Left lung (tissue), 10 donors: ENCODE results near the gene MAN1A1. TPM values are rescaled to one million over a fixed set of nuclear protein-coding genes. Genes with fewer than 3 reads are reported as not detected.
A peak's percentile ranks its signal among the peaks of the same experiment; 100 is the strongest.
"Not testable (repeated sequence)": the region's sequence is repeated elsewhere in the genome, so short reads cannot be mapped to it uniquely, and the experiment has no call there.

Experiments used
- ATAC-seq: fragments of 200-7000 bp; cut with Tn5 transposase; one replicate; pipeline ENCODE4 v1.9.1; 2020; ENCODE audit warnings: moderate library complexity
- DNase-seq, 4 donors: peaks; one replicate each; pipeline ENCODE4 v3.0.0-alpha.2; 2013 to 2020
- H3K27ac ChIP-seq, 2 donors: fragments of 200-600 bp; sonication (generic) in 1 of 2; one replicate each; pipeline versions ENCODE4 v1.5.0 to v1.8.0; 2020 to 2021
- H3K27me3 ChIP-seq, 2 donors: fragments of 200-600 bp; sonication (generic) in 1 of 2; one replicate each; pipeline versions ENCODE4 v1.5.0 to v1.8.0; 2020 to 2021
- H3K36me3 ChIP-seq, 2 donors: fragments of 200-600 bp; sonication (generic) in 1 of 2; one replicate each; pipeline versions ENCODE4 v1.5.0 to v1.8.0; 2020 to 2021
- H3K4me1 ChIP-seq, 2 donors: fragments of 200-600 bp; one replicate each; pipeline ENCODE4 v1.8.0; 2021
- H3K4me3 ChIP-seq, 2 donors: fragments of 200-600 bp; sonication (generic) in 1 of 2; one replicate each; pipeline versions ENCODE4 v1.5.0 to v1.8.0; 2020 to 2021; ENCODE audit warnings: mild to moderate bottlenecking in 1 of 2
- H3K9me3 ChIP-seq, 2 donors: fragments of 200-600 bp; sonication (generic) in 1 of 2; one replicate each; pipeline versions ENCODE4 v1.5.0 to v1.8.0; 2020 to 2021
- intact Hi-C, 2 donors: fragments of 100-400 bp; cut with DNase I; formaldehyde crosslinking; loops; one replicate each; pipeline versions ENCODE4 v1.11.2 to v1.14.2; 2022
- polyA plus RNA-seq, 6 donors: library from polyadenylated mRNA; unstranded; fragments of 120-200 nt; gene quantifications; one replicate each; pipeline ENCODE4 v1.2.1, GENCODE V29; 2013; ENCODE audit not compliant: insufficient read length in 6 of 6
- total RNA-seq, 2 donors: library from RNA; stranded (reverse); fragmentation: NEBNext Ultra II Directional; extraction: Animal tissue kit (Norgen Biotek cat#: 25700); gene quantifications; one replicate each; pipeline ENCODE4 v1.2.1, GENCODE V29; 2021
- TF ChIP-seq, protein P1 (sequence below), 2 donors: fragments of 200-600 bp; sonication (generic) in 1 of 2; IDR thresholded peaks; one replicate each; pipeline versions ENCODE4 v1.5.0 to v1.8.0; 2021; ENCODE audit warnings: antibody characterized with exemption in 2 of 2
- donor health status: DM: no; HTN: yes; CAD: no.
- donor health status: DM: no; HTN: no; CAD: no.

MAN1A1 gene
- total and polyA plus RNA-seq, 8 donors: 49.6 to 76.6 (median 58.1) TPM

DNA sequence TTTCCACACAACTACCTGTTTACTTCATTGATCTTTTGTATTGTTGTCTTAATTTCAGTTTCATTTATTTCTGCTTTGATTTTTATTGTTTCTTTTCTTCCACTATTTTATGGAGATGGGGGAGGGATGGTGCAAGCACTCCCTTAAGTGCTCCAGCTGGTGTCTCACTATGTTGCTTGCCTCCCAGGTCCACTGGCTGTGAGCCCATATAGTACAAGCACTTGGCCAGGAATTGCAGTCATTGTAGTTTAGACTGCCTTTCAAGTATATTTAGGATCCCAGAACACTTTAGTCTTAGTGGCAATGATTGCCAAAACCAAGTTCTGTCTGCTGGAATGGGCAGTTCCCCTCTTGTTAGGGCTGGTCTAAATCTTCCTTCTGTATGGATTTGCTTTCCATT lies 34.9 kb upstream of the MAN1A1 start:
- Histone ChIP-seq H3K4me1 (no peaks in the 10 kb centered on the region), H3K36me3 (no peaks in the 10 kb centered on the region), H3K4me3 (no peak overlapping the region), H3K27me3 (no peaks in the 10 kb centered on the region), H3K27ac (no peak overlapping the region), H3K9me3 (peaks cover 0 to 30% of the 10 kb centered on the region in 2 donors)
- TF ChIP-seq, protein P1, sequence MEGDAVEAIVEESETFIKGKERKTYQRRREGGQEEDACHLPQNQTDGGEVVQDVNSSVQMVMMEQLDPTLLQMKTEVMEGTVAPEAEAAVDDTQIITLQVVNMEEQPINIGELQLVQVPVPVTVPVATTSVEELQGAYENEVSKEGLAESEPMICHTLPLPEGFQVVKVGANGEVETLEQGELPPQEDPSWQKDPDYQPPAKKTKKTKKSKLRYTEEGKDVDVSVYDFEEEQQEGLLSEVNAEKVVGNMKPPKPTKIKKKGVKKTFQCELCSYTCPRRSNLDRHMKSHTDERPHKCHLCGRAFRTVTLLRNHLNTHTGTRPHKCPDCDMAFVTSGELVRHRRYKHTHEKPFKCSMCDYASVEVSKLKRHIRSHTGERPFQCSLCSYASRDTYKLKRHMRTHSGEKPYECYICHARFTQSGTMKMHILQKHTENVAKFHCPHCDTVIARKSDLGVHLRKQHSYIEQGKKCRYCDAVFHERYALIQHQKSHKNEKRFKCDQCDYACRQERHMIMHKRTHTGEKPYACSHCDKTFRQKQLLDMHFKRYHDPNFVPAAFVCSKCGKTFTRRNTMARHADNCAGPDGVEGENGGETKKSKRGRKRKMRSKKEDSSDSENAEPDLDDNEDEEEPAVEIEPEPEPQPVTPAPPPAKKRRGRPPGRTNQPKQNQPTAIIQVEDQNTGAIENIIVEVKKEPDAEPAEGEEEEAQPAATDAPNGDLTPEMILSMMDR (IDR thresholded peaks at IDR 0.05): no peak
- intact Hi-C loops: no loop called here
- peak; percentile 58 for ATAC-seq
- DNase-seq: peak in 1 of 4 donors; percentile 32

DNA sequence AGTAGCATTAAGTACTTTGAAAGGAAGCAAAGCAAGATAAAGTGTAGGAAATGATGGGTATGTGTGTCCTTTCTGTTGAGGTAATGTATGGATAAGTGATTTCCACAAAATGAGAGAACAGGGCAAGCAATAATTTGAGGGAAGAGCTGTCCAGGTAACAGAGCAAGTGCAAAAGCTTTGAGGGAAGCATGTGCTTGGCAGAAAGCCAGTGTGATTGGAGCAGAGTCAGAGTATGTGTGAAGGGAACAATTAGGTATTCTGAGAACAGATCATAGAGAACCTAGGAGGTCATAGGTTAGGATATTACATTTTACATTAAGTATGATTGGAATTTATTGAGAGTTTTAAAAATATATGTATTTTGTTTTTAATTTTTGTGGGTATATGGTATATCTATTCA lies 30.2 kb upstream of the MAN1A1 start:
- H3K27me3 ChIP-seq: no peaks in the 10 kb centered on the region
- H3K9me3 ChIP-seq: peaks cover 0 to 17% of the 10 kb centered on the region in 2 donors
- DNase-seq (no peak), ATAC-seq (no peak)
- H3K4me3 ChIP-seq: no peak overlapping the region
- no peaks in the 10 kb centered on the region for H3K36me3 ChIP-seq
- TF ChIP-seq, protein P1 (IDR thresholded peaks at IDR 0.05): no peak
- intact Hi-C loops: no loop called here
- no peaks in the 10 kb centered on the region for H3K4me1 ChIP-seq
- no peak overlapping the region for H3K27ac ChIP-seq

DNA sequence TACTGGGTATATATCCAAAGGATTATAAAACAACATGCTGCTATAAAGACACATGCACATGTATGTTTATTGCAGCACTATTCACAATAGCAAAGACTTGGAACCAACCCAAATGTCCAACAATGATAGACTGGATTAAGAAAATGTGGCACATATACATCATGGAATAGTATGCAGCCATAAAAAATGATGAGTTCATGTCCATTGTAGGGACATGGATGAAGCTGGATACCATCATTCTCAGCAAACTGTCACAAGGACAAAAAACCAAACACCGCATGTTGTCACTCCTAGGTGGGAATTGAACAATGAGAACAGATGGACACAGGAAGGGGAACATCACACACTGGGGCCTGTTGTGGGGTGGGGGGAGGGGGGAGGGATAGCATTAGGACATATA lies 27.5 kb upstream of the MAN1A1 start:
- H3K27me3 ChIP-seq, H3K36me3 ChIP-seq, H3K4me1 ChIP-seq, H3K27ac ChIP-seq, DNase-seq, ATAC-seq, intact Hi-C loops, H3K4me3 ChIP-seq: not testable (repeated sequence)
- H3K9me3 ChIP-seq: peaks cover 0 to 15% of the 10 kb centered on the region in 2 donors

GRCh38 chr6:119370080-119370479 lies 20.5 kb upstream of the MAN1A1 start:
- H3K27me3 ChIP-seq: no peaks in the 10 kb centered on the region
- intact Hi-C loops: no loop called here
- no peak overlapping the region for H3K27ac ChIP-seq
- no peaks in the 10 kb centered on the region for H3K4me1 ChIP-seq
- no peaks in the 10 kb centered on the region for H3K36me3 ChIP-seq
- H3K9me3 ChIP-seq: no peaks in the 10 kb centered on the region
- no peak overlapping the region for H3K4me3 ChIP-seq
- DNase-seq (no peak), ATAC-seq (no peak)
- TF ChIP-seq, protein P1 (IDR thresholded peaks at IDR 0.05): no peak

DNA sequence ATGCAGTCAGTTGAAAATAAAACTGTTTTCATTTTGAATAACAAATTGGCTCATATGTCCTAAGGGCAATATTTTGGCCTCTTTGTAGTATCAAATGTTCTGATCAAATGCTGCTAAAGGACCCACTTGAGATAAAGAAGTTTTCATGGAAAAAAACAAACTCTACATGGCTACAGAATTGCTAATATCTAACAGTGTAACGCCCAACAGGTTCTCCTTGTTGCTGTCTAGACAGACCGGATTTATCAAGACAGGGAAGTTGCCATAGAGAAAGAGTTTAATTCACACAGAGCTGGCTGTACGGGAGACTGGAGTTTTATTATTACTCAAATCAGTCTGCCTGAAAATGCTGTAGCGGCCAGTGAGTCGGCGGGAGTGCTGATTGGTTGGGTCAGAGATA lies 19.4 kb upstream of the MAN1A1 start:
- H3K9me3 ChIP-seq: no peaks in the 10 kb centered on the region
- H3K27ac ChIP-seq: no peak overlapping the region
- intact Hi-C loops: no loop called here
- ATAC-seq (peak; percentile 41), DNase-seq (peak in 1 of 4 donors; percentile 43)
- no peaks in the 10 kb centered on the region for H3K4me1 ChIP-seq
- H3K27me3 ChIP-seq: no peaks in the 10 kb centered on the region
- TF ChIP-seq, protein P1 (IDR thresholded peaks at IDR 0.05): no peak
- H3K36me3 ChIP-seq: no peaks in the 10 kb centered on the region
- no peak overlapping the region for H3K4me3 ChIP-seq

DNA sequence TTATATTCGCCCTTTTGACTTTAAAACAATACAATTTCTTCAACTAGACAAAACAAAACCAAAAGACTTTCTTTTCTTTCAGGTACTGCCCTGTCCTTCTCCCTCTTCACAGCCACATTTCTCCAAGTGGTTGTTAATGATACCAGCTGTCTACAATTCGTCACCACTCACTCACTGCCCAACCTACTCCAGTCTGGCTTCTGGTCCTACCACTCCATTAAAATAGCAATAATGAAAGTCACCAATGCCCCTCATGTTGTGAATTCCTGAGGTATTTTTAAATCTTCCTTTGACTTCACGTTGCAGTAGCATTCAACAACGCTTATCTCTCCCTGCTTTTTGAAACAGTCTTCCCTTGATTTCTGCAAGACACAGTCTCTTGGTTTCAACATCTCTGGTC lies 11.6 kb upstream of the MAN1A1 start:
- intact Hi-C loops: no loop called here

More for the DNA sequence above, 11.6 kb upstream of the MAN1A1 start:
- Histone ChIP-seq H3K9me3 (no peaks in the 10 kb centered on the region), H3K4me3 (no peak overlapping the region), H3K4me1 (peaks cover 0 to 10% of the 10 kb centered on the region in 2 donors), H3K27me3 (no peaks in the 10 kb centered on the region), H3K36me3 (no peaks in the 10 kb centered on the region), H3K27ac (no peak overlapping the region)
- TF ChIP-seq, protein P1 (IDR thresholded peaks at IDR 0.05): no peak
- DNase-seq (no peak), ATAC-seq (no peak)
